K562 (cell line): ENCODE data around the gene ARF1. TPM values are rescaled to one million over a fixed set of nuclear protein-coding genes. Genes with fewer than 3 reads are reported as not detected.
A peak's percentile ranks its signal among the peaks of the same experiment; 100 is the strongest.

ENCODE experiments used
- E2F5 ChIP-seq: sonication (generic); formaldehyde crosslinking; IDR thresholded peaks from 2 replicates; pipeline ENCODE4 v1.8.0; 2022; ENCODE audit warnings: mild to moderate bottlenecking, missing genetic modification reagents
- EWSR1 ChIP-seq: fragments of 450-650 bp; IDR thresholded peaks from 2 replicates; pipeline ENCODE4 v1.6.1; 2018; ENCODE audit warnings: borderline replicate concordance, mild to moderate bottlenecking, low read depth, moderate library complexity; ENCODE audit not compliant: partially characterized antibody
- POLR2A ChIP-seq: fragments of 450-650 bp; conservative IDR thresholded peaks from 2 replicates; pipeline ENCODE4 v1.6.1; 2016
- RBM22 ChIP-seq: fragments of 200-400 bp; formaldehyde crosslinking; IDR thresholded peaks from 2 replicates; pipeline ENCODE4 v1.6.1; 2018; ENCODE audit warnings: low read length, low read depth; ENCODE audit not compliant: poor library complexity, severe bottlenecking
- polyA plus RNA-seq, 8 experiments: library from polyadenylated mRNA; depleted of rRNA in 4 of 8; stranded (reverse) in 5 of 8; unstranded in 3 of 8; fragments of >200 nt; fragmentation: Nextera tagmentation in 2 of 8; fragmentation: Illumina TruSeq in 1 of 8; extraction: Ambion mirVana in 2 of 8; extraction: Trizol in 1 of 8; gene quantifications; 2 replicates each; pipeline versions ENCODE4 v1.2.1 to v1.2.3, GENCODE V29; 2011 to 2014; ENCODE audit warnings: inconsistent platforms in 1 of 8, missing spikeins in 1 of 8
- total RNA-seq, 7 experiments: library from RNA; depleted of rRNA in 6 of 7; stranded (reverse); fragments of >200 nt in 6 of 7; fragmentation: Illumina TruSeq in 2 of 7; extraction: Trizol in 2 of 7; gene quantifications; 2 replicates each; pipeline versions ENCODE4 v1.2.1 to v1.2.3, GENCODE V29; 2011 to 2021; ENCODE audit warnings: low replicate concordance in 1 of 7
- TF ChIP-seq, protein P1 (sequence below), 2 experiments: fragments of 150-350 bp in 1 of 2; IDR thresholded peaks; 2 replicates each; pipeline ENCODE4 v1.6.1; 2012 to 2016; ENCODE audit warnings: low read depth in 2 of 2, low read length in 2 of 2, mild to moderate bottlenecking in 1 of 2, moderate library complexity in 1 of 2
- TF ChIP-seq, protein P2 (sequence below): sonication (generic); formaldehyde crosslinking; IDR thresholded peaks from 2 replicates; pipeline ENCODE4 v1.8.0; 2022; ENCODE audit warnings: missing genetic modification reagents, mild to moderate bottlenecking, moderate library complexity, borderline replicate concordance

The ARF1 gene
- total and polyA plus RNA-seq, 9 of the 15 experiments (the other 6 are each of a cell fraction or from before 2014, with no cell fraction given) = 69.8 to 593 (median 325) TPM

- TF ChIP-seq, protein P1, sequence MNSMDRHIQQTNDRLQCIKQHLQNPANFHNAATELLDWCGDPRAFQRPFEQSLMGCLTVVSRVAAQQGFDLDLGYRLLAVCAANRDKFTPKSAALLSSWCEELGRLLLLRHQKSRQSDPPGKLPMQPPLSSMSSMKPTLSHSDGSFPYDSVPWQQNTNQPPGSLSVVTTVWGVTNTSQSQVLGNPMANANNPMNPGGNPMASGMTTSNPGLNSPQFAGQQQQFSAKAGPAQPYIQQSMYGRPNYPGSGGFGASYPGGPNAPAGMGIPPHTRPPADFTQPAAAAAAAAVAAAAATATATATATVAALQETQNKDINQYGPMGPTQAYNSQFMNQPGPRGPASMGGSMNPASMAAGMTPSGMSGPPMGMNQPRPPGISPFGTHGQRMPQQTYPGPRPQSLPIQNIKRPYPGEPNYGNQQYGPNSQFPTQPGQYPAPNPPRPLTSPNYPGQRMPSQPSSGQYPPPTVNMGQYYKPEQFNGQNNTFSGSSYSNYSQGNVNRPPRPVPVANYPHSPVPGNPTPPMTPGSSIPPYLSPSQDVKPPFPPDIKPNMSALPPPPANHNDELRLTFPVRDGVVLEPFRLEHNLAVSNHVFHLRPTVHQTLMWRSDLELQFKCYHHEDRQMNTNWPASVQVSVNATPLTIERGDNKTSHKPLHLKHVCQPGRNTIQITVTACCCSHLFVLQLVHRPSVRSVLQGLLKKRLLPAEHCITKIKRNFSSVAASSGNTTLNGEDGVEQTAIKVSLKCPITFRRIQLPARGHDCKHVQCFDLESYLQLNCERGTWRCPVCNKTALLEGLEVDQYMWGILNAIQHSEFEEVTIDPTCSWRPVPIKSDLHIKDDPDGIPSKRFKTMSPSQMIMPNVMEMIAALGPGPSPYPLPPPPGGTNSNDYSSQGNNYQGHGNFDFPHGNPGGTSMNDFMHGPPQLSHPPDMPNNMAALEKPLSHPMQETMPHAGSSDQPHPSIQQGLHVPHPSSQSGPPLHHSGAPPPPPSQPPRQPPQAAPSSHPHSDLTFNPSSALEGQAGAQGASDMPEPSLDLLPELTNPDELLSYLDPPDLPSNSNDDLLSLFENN (IDR thresholded peaks at IDR 0.05; ENCODE audit: low read depth in 2 of 2, low read length in 2 of 2) = no peak
- TF ChIP-seq RBM22 (peak; percentile 57), POLR2A (peak; percentile 54; the same call in 1 of the 2 replicates), E2F5 (CRISPR knock-in tag) (0 out of 2 replicates have a peak, but pooled peaks have one; percentile 28), EWSR1 (no peak)
- TF ChIP-seq, protein P2, sequence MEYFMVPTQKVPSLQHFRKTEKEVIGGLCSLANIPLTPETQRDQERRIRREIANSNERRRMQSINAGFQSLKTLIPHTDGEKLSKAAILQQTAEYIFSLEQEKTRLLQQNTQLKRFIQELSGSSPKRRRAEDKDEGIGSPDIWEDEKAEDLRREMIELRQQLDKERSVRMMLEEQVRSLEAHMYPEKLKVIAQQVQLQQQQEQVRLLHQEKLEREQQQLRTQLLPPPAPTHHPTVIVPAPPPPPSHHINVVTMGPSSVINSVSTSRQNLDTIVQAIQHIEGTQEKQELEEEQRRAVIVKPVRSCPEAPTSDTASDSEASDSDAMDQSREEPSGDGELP (CRISPR knock-in tag) = peak; percentile 22; the same call in 1 of the 2 replicates
These were observed 22.9 kb downstream of the ARF1 start (continued) for GRCh38 chr1:228105270-228105995.
